ENCODE measurements around the gene STAP1.
"Not testable (repeated sequence)": the region's sequence is repeated elsewhere in the genome, so short reads cannot be mapped to it uniquely, and the experiment has no call there.

Gene STAP1

GRCh38 chr4:67616478-67616877 lies 58.0 kb downstream of the STAP1 start:
- no peak for DNase-seq (ENCODE audit: low read depth in 2 of 2)

- no peak for DNase-seq (ENCODE audit: low read depth in 2 of 2)
Measured at GRCh38 chr4:67624939-67625338, 66.4 kb downstream of the STAP1 start.

GRCh38 chr4:67632492-67632891 lies 74.0 kb downstream of the STAP1 start:
- DNase-seq (ENCODE audit: low read depth in 2 of 2) = no peak

GRCh38 chr4:67634741-67635140 lies 76.2 kb downstream of the STAP1 start:
- DNase-seq (ENCODE audit: low read depth in 2 of 2) = no peak

GRCh38 chr4:67635331-67635730 lies 76.8 kb downstream of the STAP1 start:
- DNase-seq (ENCODE audit: low read depth in 2 of 2) = no peak

GRCh38 chr4:67636978-67637377 lies 78.5 kb downstream of the STAP1 start:
- DNase-seq (ENCODE audit: low read depth in 2 of 2) = not testable (repeated sequence)

GRCh38 chr4:67638136-67638535 lies 79.6 kb downstream of the STAP1 start:
- no peak for DNase-seq (ENCODE audit: low read depth in 2 of 2)

- no peak for DNase-seq (ENCODE audit: low read depth in 2 of 2)
Measured at GRCh38 chr4:67651536-67651935, 93.0 kb downstream of the STAP1 start.
